ENCODE measurements around the gene ADAP1.

DNA sequence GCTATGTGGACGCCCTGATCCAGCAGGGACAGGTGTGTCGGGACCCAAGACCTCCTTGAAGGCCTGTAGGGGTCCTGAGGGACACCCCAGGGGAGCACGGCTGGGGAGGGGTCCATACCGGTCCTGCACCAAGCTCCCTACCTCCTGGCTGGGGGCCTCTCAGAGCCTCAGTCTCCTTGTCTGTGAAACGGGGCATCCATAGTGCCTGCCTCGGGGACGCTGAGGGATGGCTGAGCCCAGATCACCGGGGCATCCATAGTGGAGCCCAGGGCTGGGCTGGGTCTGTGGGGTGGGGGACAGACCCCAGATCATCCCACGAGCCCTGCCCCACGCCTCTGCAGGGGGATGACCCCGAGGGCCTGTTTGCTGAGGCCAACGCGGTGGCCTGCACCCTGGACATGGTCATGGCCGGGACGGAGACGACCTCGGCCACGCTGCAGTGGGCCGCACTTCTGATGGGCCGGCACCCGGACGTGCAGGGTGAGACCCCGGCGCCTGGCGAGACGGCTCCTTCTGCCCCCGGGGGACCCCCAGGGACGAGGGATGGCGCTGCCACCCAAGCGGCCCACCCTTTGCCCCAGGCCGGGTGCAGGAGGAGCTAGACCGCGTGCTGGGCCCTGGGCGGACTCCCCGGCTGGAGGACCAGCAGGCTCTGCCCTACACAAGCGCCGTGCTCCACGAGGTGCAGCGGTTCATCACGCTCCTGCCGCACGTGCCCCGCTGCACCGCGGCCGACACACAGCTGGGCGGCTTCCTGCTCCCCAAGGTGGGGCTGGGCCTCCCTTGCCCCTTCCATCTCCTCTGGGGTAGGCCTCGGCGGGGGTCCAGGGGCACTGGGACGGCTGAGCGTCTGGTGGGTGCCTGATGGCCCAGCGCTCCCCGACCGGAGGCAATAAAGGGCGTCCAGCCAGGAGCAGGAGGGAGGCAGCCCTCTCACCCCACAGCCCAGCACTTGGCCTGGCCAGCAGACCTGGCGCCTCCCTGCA, 32.6 kb upstream of the ADAP1 start:
- TF ChIP-seq, protein P1, sequence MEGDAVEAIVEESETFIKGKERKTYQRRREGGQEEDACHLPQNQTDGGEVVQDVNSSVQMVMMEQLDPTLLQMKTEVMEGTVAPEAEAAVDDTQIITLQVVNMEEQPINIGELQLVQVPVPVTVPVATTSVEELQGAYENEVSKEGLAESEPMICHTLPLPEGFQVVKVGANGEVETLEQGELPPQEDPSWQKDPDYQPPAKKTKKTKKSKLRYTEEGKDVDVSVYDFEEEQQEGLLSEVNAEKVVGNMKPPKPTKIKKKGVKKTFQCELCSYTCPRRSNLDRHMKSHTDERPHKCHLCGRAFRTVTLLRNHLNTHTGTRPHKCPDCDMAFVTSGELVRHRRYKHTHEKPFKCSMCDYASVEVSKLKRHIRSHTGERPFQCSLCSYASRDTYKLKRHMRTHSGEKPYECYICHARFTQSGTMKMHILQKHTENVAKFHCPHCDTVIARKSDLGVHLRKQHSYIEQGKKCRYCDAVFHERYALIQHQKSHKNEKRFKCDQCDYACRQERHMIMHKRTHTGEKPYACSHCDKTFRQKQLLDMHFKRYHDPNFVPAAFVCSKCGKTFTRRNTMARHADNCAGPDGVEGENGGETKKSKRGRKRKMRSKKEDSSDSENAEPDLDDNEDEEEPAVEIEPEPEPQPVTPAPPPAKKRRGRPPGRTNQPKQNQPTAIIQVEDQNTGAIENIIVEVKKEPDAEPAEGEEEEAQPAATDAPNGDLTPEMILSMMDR (conservative IDR thresholded peaks at IDR 0.05; ENCODE audit: low read length): no peak
- no peak for TF ChIP-seq EZH2phosphoT487 (IDR thresholded peaks at IDR 0.05; ENCODE audit: borderline replicate concordance, low read depth, low read length)

Data from OCI-LY7 (cell line).